Stomach (tissue), 9 donors: ENCODE measurements around the gene EN2. TPM values are rescaled to one million over a fixed set of nuclear protein-coding genes. Genes with fewer than 3 reads are reported as not detected.

Source experiments
- DNase-seq, 2 donors: peaks; one replicate each; pipeline versions ENCODE4 v3.0.0 to v3.0.0-alpha.2; 2013 to 2019
- H3K27ac ChIP-seq, 5 donors: fragments of 200-600 bp in 4 of 5; sonication (generic) in 4 of 5; one replicate each; pipeline ENCODE4 v1.5.1; 2013 to 2019; ENCODE audit warnings: mild to moderate bottlenecking in 1 of 5, moderate library complexity in 1 of 5
- H3K27me3 ChIP-seq, 3 donors: fragments of 200-600 bp; sonication (generic); one replicate each; pipeline ENCODE4 v1.5.1; 2017 to 2019; ENCODE audit warnings: mixed run types in 1 of 3
- H3K36me3 ChIP-seq, 4 donors: fragments of 200-600 bp; sonication (generic); 1 replicate in 3 of 4; 2 replicates in 1 of 4; pipeline ENCODE4 v1.5.1; 2016 to 2019
- H3K4me1 ChIP-seq, 4 donors: fragments of 200-600 bp; sonication (generic); one replicate each; pipeline ENCODE4 v1.5.1; 2016 to 2019
- H3K4me3 ChIP-seq, 4 donors: fragments of 200-600 bp; sonication (generic) in 3 of 4; one replicate each; pipeline ENCODE4 v1.5.1; 2016 to 2019; ENCODE audit warnings: mild to moderate bottlenecking in 1 of 4
- H3K9me3 ChIP-seq, 4 donors: fragments of 200-600 bp; sonication (generic); one replicate each; pipeline ENCODE4 v1.5.1; 2016 to 2019
- CTCF ChIP-seq, 7 experiments: fragments of 450-650 bp in 4 of 7; fragments of 200-600 bp in 3 of 7; sonication (generic) in 3 of 7; IDR thresholded peaks; one replicate each; pipeline ENCODE4 v1.5.1; 2016 to 2019; ENCODE audit warnings: antibody characterized with exemption in 7 of 7, control low read depth in 2 of 7, mild to moderate bottlenecking in 1 of 7
- EP300 ChIP-seq: sonication (generic); formaldehyde crosslinking; IDR thresholded peaks from one replicate; pipeline ENCODE4 v1.6.1; 2017; ENCODE audit warnings: antibody characterized with exemption
- POLR2A ChIP-seq, 4 donors: fragments of 450-650 bp; IDR thresholded peaks; one replicate each; pipeline ENCODE4 v1.6.1; 2016; ENCODE audit warnings: antibody characterized with exemption in 4 of 4, control low read depth in 2 of 4, mild to moderate bottlenecking in 1 of 4, moderate library complexity in 1 of 4
- POLR2AphosphoS5 ChIP-seq, 3 donors: sonication (generic); formaldehyde crosslinking; IDR thresholded peaks; one replicate each; pipeline ENCODE4 v1.6.1; 2016; ENCODE audit warnings: antibody characterized with exemption in 3 of 3
- WGBS, 5 donors: extraction: QIAGEN DNeasy Blood & Tissue Kit in 3 of 5; methylation state at CpG; one replicate each; pipeline versions ENCODE4 v1.1.5 to v1.1.7; 2013 to 2018; 5-methylcytosine and 5-hydroxymethylcytosine counted together
- intact Hi-C: fragments of 100-400 bp; cut with DNase I; formaldehyde crosslinking; loops from one replicate; pipeline ENCODE4 v1.15.1; 2023; ENCODE audit warnings: low total_unique reads
- polyA plus RNA-seq, 3 donors: library from polyadenylated mRNA; stranded (reverse); fragments of 200-250 nt; gene quantifications; one replicate each; pipeline ENCODE4 v1.2.3, GENCODE V29; 2013
- total RNA-seq, 5 donors: library from RNA; depleted of rRNA; stranded (reverse); fragments of >200 nt; gene quantifications; one replicate each; pipeline versions ENCODE4 v1.1.0 to v1.2.3, GENCODE V29; 2014 to 2016
- donor health status: healthy with polysubstance abuse.
- donor health status: Bipolar disorder and iron deficiency.
- donor health status: healthy.

Gene EN2
- total and polyA plus RNA-seq, 8 donors, result 0.03 TPM; not detected in 7

GRCh38 chr7:155486783-155487508 lies 29.0 kb downstream of the EN2 start:
- intact Hi-C loops, result no loop called here
- peaks cover 0 to 98% (median 61%) of the 10 kb centered on the region in 3 donors for H3K27me3 ChIP-seq

GRCh38 chr7:155487509-155488482 lies 29.9 kb downstream of the EN2 start:
- no peak overlapping the region for H3K4me3 ChIP-seq

More at GRCh38 chr7:155486783-155487508, 29.0 kb downstream of the EN2 start:
- Histone ChIP-seq H3K4me1 (peaks cover 14 to 17% (median 16%) of the 10 kb centered on the region in 4 donors), H3K36me3 (no peaks in the 10 kb centered on the region), H3K9me3 (no peaks in the 10 kb centered on the region), H3K27ac (no peak overlapping the region), H3K4me3 (no peak overlapping the region)
- WGBS, 5 donors, result 83 to 89% (median 86%) methylated on average over 18 of the region's 18 CpGs
- no peak for DNase-seq
- TF ChIP-seq POLR2A (IDR thresholded peaks at IDR 0.05) (no peak), POLR2AphosphoS5 (IDR thresholded peaks at IDR 0.05) (no peak), EP300 (no peak), CTCF (IDR thresholded peaks at IDR 0.05) (no peak)

GRCh38 chr7:155488483-155489127 lies 30.7 kb downstream of the EN2 start:
- Histone ChIP-seq H3K9me3 (no peaks in the 10 kb centered on the region), H3K27me3 (peaks cover 0 to 92% (median 47%) of the 10 kb centered on the region in 3 donors), H3K4me1 (peaks cover 14 to 17% (median 16%) of the 10 kb centered on the region in 4 donors), H3K36me3 (no peaks in the 10 kb centered on the region), H3K4me3 (no peak overlapping the region), H3K27ac (no peak overlapping the region)
- TF ChIP-seq POLR2AphosphoS5 (IDR thresholded peaks at IDR 0.05), result no peak
- TF ChIP-seq CTCF (IDR thresholded peaks at IDR 0.05), result no peak
- TF ChIP-seq POLR2A (IDR thresholded peaks at IDR 0.05), result no peak
- TF ChIP-seq EP300, result no peak
- intact Hi-C loops, result no loop called here
- no peak for DNase-seq
- 53 to 62% (median 55%) methylated on average over 7 to 9 of the region's 9 CpGs for WGBS, 5 donors

More at GRCh38 chr7:155487509-155488482, 29.9 kb downstream of the EN2 start:
- DNase-seq, result no peak
- H3K9me3 ChIP-seq, result no peaks in the 10 kb centered on the region
- peaks cover 14 to 17% (median 16%) of the 10 kb centered on the region in 4 donors for H3K4me1 ChIP-seq
- no peak overlapping the region for H3K27ac ChIP-seq
- intact Hi-C loops, result no loop called here
- H3K27me3 ChIP-seq, result peaks cover 0 to 92% (median 55%) of the 10 kb centered on the region in 3 donors
- WGBS, 5 donors, result 82 to 89% (median 86%) methylated on average over 24 to 31 of the region's 31 CpGs
- TF ChIP-seq EP300 (no peak), POLR2AphosphoS5 (IDR thresholded peaks at IDR 0.05) (no peak), CTCF (IDR thresholded peaks at IDR 0.05) (no peak), POLR2A (IDR thresholded peaks at IDR 0.05) (no peak)
- no peaks in the 10 kb centered on the region for H3K36me3 ChIP-seq
